Activated naive CD4-positive, alpha-beta T cell treated with anti-CD3 and anti-CD28 coated beads, Interleukin-2, amount 10 ng/mL, durations not matched to agents 7 days and 5 days (primary cell): Measurements from ENCODE around the gene TMEFF1.
A peak's percentile ranks its signal among the peaks of the same experiment; 100 is the strongest.

Experiments used
- CTCF ChIA-PET: fragments of 350-600 bp; sonication (Branson Sonifier 250); formaldehyde crosslinking; loops from one replicate; lab custom pipeline; 2021; ENCODE audit warnings: antibody characterized with exemption; lab: Charles Lee
- DNase-seq: peaks from one replicate; pipeline ENCODE4 v3.0.0-alpha.2; 2020
- H3K27ac Mint-ChIP-seq: one replicate; pipeline ENCODE4 v1.8.0; 2021; ENCODE audit warnings: mild to moderate bottlenecking, moderate library complexity, mixed read lengths
- H3K27me3 Mint-ChIP-seq: one replicate; pipeline ENCODE4 v1.8.0; 2021; ENCODE audit warnings: mild to moderate bottlenecking, mixed read lengths
- H3K36me3 Mint-ChIP-seq: one replicate; pipeline ENCODE4 v1.8.0; 2021; ENCODE audit warnings: mixed read lengths
- H3K4me1 Mint-ChIP-seq: one replicate; pipeline ENCODE4 v1.8.0; 2021; ENCODE audit warnings: mixed read lengths
- H3K4me3 Mint-ChIP-seq: one replicate; pipeline ENCODE4 v1.8.0; 2021; ENCODE audit warnings: mild to moderate bottlenecking, moderate library complexity, mixed read lengths
- H3K9me3 Mint-ChIP-seq: one replicate; pipeline ENCODE4 v1.8.0; 2021; ENCODE audit warnings: mixed read lengths

TMEFF1 gene, protein sequence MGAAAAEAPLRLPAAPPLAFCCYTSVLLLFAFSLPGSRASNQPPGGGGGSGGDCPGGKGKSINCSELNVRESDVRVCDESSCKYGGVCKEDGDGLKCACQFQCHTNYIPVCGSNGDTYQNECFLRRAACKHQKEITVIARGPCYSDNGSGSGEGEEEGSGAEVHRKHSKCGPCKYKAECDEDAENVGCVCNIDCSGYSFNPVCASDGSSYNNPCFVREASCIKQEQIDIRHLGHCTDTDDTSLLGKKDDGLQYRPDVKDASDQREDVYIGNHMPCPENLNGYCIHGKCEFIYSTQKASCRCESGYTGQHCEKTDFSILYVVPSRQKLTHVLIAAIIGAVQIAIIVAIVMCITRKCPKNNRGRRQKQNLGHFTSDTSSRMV

DNA sequence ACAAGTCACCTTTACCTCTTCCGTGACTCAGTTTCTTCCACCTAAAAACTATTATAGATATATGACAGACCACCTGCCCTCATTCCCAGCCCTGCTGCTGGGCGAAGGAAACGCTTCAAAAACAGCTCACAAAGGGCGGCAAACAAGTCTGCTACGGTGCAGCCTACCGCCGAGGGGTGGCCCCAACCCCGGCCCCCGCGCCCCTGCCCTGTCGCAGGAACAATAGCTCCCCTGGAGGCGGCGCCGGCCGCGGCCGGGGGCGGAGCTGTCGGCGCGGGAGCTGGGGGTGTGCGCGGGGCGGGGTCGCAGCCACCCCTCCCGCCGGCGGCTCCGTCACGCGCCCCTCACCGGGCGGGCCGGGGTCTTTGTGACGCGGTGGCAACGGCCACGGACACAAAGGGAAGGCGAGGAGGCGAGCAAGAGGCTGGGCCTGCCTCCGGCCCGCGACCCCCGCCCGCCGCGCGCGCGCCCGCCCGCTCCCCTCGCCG, at the start of gene TMEFF1:
TMEFF1 (plus strand) TSS at position 362 of the 488 bp plus-strand sequence. CDS start 396 bp downstream, outside the sequence.
- DNase-seq, result peak; percentile 61
- H3K9me3 Mint-ChIP-seq, result no peaks in the 10 kb centered on the region
- H3K36me3 Mint-ChIP-seq, result no peaks in the 10 kb centered on the region
- H3K4me3 Mint-ChIP-seq, result peak within 1 kb of the TSS; percentile 55
- peaks cover 51% of the 10 kb centered on the region for H3K27me3 Mint-ChIP-seq
- CTCF ChIA-PET, result interaction anchor here (1.0 kb wide), 1 partner anchor 123 kb away, joined by 4 read pairs; no protein-coding TSS in a partner anchor
- no peak within 1 kb of the TSS for H3K27ac Mint-ChIP-seq
- peaks cover 7% of the 10 kb centered on the region for H3K4me1 Mint-ChIP-seq

DNA sequence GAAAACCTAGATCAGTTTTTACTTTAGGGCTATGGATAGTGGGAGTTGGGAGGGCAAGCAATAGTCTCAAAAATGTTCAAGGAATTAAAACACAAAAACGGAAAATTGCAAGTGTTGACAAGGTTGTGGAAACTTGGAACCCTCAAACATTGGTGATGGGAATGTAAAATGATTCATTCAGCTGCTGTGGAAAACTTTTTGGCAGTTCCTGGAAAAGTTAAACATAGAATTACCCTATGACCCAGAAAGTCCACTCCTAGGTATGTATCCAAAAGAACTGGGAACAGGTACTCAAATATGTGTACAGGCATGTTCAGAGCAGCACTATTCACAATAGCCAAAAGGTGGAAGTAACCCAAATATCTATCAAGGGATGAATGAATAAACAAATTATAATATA, 47.2 kb upstream of the TMEFF1 start:
- CTCF ChIA-PET, result interaction anchor here (1.6 to 1.8 kb wide), 2 partner anchors 8 to 12 kb away, joined by 5 to 7 read pairs; no protein-coding TSS in a partner anchor

DNA sequence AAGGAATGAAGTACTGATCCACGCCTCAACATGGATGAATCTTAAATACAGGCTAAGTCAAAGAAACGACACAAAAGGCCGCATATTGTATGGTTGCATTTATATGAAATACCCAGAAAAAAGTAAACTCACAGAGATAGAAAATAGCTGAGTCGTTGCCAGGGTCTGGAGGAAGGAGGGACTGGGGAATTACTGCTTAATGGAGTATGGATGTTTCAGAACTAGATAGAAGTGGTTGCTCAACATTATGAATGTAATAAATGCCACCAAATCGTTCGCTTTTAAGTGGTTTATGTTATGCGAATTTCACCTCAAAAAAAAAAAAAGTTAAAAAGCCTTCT, 46.8 kb upstream of the TMEFF1 start:
- peaks cover 33% of the 10 kb centered on the region for H3K4me1 Mint-ChIP-seq
- H3K27me3 Mint-ChIP-seq, result peaks cover 34% of the 10 kb centered on the region
- H3K36me3 Mint-ChIP-seq, result peaks cover 2% of the 10 kb centered on the region
- peak overlapping the region; percentile 99 for H3K4me3 Mint-ChIP-seq
- peak overlapping the region; percentile 92 for H3K27ac Mint-ChIP-seq
- H3K9me3 Mint-ChIP-seq, result no peaks in the 10 kb centered on the region
- DNase-seq, result no peak
- CTCF ChIA-PET, result interaction anchor here (0.6 to 1.8 kb wide), 3 partner anchors 8 to 12 kb away, joined by 3 to 7 read pairs (median 5); no protein-coding TSS in a partner anchor

More for the DNA sequence above, 47.2 kb upstream of the TMEFF1 start:
- peak overlapping the region; percentile 99 for H3K4me3 Mint-ChIP-seq
- H3K36me3 Mint-ChIP-seq, result peaks cover 2% of the 10 kb centered on the region
- no peak overlapping the region for H3K27ac Mint-ChIP-seq
- peaks cover 34% of the 10 kb centered on the region for H3K27me3 Mint-ChIP-seq
- peaks cover 33% of the 10 kb centered on the region for H3K4me1 Mint-ChIP-seq
- no peak for DNase-seq
- no peaks in the 10 kb centered on the region for H3K9me3 Mint-ChIP-seq

- CTCF ChIA-PET, result interaction anchor here (0.6 to 1.8 kb wide), 3 partner anchors 9 to 12 kb away, joined by 3 to 7 read pairs (median 5); no protein-coding TSS in a partner anchor
- Mint-ChIP-seq H3K4me3 (peak within 1 kb of the TSS; percentile 99), H3K9me3 (no peaks in the 10 kb centered on the region), H3K36me3 (peaks cover 2% of the 10 kb centered on the region), H3K27ac (peak within 1 kb of the TSS; percentile 92), H3K27me3 (peaks cover 33% of the 10 kb centered on the region), H3K4me1 (peaks cover 33% of the 10 kb centered on the region)
- DNase-seq, result peak; percentile 69
These were observed 46.2 kb upstream of the TMEFF1 start, which contains the start of gene MSANTD3 for GRCh38 chr9:100426530-100427365. MSANTD3 (plus strand) TSS chr9:100427143; CDS start chr9:100441939, 14,796 bp downstream.

- Mint-ChIP-seq H3K27ac (peak overlapping the region; percentile 17), H3K27me3 (peaks cover 25% of the 10 kb centered on the region), H3K36me3 (peaks cover 2% of the 10 kb centered on the region), H3K9me3 (no peaks in the 10 kb centered on the region), H3K4me1 (peaks cover 33% of the 10 kb centered on the region), H3K4me3 (peak overlapping the region; percentile 78)
- peak; percentile 40 for DNase-seq
- CTCF ChIA-PET, result interaction anchor here (0.9 to 1.8 kb wide), 3 partner anchors 9 to 10 kb away, joined by 3 to 7 read pairs (median 5); no protein-coding TSS in a partner anchor
These were observed 45.3 kb upstream of the TMEFF1 start for GRCh38 chr9:100427366-100428263.

DNA sequence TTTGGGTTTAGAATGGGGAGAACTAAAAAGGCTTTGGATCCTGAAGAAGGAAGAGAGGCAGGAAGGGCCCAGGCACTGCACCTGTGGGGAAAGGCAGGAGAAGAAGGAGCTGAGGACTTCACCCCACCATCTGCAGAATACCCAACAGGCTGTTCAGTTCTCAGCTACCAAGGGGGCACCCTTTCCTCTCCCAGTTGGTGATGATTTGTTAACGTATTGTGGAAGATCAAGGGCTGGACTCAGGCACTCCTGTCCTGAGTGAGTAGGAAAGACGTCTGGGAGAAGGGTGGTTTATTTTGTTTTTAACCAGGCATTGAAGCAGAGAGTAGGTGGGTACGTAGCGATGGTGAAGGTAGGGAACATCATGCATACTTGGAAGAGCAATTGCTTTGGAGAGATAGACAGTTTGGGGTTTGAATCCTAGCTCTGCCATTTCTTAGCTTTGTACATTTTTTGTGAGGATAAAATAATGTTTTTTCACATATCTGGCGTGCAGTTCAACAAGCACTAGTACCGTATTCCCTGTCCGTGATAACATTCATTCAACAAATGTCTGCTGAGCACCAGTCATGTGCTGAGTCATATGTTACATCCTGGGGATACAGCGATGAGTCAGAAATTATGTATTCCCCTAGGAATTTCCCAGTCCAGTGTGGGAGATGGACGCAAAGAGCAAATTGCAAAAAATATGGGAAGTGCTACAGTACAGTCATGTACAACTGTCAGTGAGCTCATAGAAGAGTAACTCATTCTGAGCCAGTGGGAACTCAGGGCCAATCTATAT, 43.9 kb upstream of the TMEFF1 start:
- CTCF ChIA-PET, result interaction anchor here (1.4 kb wide), 1 partner anchor 9 kb away, joined by 5 read pairs; no protein-coding TSS in a partner anchor
- Mint-ChIP-seq H3K4me1 (peaks cover 33% of the 10 kb centered on the region), H3K4me3 (peak overlapping the region; percentile 5), H3K27me3 (peaks cover 14% of the 10 kb centered on the region), H3K9me3 (no peaks in the 10 kb centered on the region), H3K36me3 (peaks cover 2% of the 10 kb centered on the region), H3K27ac (no peak overlapping the region)
- DNase-seq, result no peak

DNA sequence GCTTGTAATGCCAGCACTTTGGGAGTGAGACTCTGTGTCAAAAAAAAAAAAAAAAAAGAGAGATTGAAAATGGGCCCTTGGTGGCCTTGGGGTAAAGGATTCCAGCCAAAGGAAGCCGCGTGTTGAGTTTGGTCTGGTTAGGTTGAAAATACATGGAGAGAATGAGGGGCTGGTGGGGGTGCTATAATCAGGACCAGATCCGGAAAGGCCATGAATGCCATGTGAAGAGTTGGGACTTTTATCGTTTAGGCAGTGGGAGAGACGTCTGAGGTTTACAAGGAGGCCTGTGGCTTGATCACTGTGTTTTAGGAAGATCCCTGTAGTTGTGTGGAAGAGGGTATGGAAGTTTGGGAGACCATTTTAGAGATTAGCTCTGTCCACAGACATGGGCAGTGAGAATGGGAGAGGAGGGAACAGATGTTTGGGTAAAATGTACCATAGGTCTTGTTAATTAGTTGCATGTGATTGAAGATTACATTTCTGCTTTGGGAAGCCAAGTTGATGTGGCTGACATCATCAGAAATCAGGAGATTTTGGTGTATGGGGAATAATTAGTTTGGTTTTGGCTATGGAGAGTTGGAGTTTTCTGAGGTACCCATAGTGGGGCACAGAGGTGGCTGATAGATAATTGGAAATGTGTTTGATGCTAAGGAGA, 42.5 kb upstream of the TMEFF1 start:
- CTCF ChIA-PET, result interaction anchor here (1.4 kb wide), 1 partner anchor 8 kb away, joined by 5 read pairs; no protein-coding TSS in a partner anchor
- no peak for DNase-seq
- Mint-ChIP-seq H3K4me3 (no peak overlapping the region), H3K27ac (no peak overlapping the region), H3K36me3 (peaks cover 2% of the 10 kb centered on the region), H3K27me3 (peaks cover 10% of the 10 kb centered on the region), H3K4me1 (peaks cover 33% of the 10 kb centered on the region), H3K9me3 (no peaks in the 10 kb centered on the region)

DNA sequence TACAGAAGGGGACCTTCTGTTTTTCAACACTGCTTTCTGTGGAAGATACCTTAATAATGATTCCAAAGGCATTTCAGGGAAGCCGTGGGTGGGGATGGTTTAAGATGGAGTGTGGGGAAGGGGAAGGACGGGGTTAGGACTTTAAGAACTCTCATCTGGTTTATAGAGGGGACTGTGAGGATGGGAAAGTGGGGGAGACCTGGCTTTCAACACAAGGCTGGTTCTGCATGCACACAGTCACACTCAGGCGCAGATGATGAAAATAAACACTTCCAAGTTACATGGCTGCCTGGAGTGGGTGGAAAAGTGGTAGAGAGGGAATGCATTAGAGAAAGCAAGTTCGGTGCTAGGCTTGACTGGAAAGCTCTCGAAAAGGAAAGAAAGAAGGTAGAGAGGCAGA, 41.1 kb upstream of the TMEFF1 start:
- Mint-ChIP-seq H3K9me3 (no peaks in the 10 kb centered on the region), H3K36me3 (peaks cover 2% of the 10 kb centered on the region), H3K27me3 (no peaks in the 10 kb centered on the region), H3K4me1 (peaks cover 19% of the 10 kb centered on the region), H3K27ac (no peak overlapping the region), H3K4me3 (no peak overlapping the region)
- CTCF ChIA-PET, result no interaction called here
- no peak for DNase-seq

DNA sequence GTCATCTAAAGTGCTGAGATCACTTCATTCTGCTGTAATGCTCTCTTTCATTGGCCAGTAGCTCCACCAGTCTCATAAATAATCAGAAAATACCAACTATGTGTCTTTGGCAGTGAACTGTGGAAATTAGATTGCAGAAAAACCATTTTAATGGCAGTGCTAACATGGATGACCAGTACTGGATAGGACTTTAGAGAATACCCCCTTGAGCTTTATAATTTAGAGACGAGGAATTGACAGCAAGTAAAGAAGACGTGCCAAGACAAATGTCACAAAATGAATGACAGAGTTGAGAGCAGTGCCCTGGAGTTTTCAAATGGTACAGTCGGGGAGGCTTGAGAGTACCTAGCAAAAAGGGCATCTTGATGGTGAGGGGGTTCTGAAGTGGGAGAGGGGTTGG, 40.2 kb upstream of the TMEFF1 start:
- CTCF ChIA-PET, result no interaction called here

GRCh38 chr9:100436571-100436970, 36.4 kb upstream of the TMEFF1 start:
- CTCF ChIA-PET, result interaction anchor here (1.2 to 1.7 kb wide), 4 partner anchors 9 to 112 kb away, joined by 3 read pairs; no protein-coding TSS in a partner anchor
- Mint-ChIP-seq H3K36me3 (no peaks in the 10 kb centered on the region), H3K4me1 (no peaks in the 10 kb centered on the region), H3K27ac (no peak overlapping the region), H3K4me3 (no peak overlapping the region), H3K9me3 (no peaks in the 10 kb centered on the region), H3K27me3 (no peaks in the 10 kb centered on the region)
- DNase-seq, result no peak

More for the DNA sequence above, 40.2 kb upstream of the TMEFF1 start:
- Mint-ChIP-seq H3K27ac (no peak overlapping the region), H3K4me1 (peaks cover 17% of the 10 kb centered on the region), H3K27me3 (no peaks in the 10 kb centered on the region), H3K4me3 (no peak overlapping the region), H3K9me3 (no peaks in the 10 kb centered on the region), H3K36me3 (peaks cover 2% of the 10 kb centered on the region)
- DNase-seq, result no peak

DNA sequence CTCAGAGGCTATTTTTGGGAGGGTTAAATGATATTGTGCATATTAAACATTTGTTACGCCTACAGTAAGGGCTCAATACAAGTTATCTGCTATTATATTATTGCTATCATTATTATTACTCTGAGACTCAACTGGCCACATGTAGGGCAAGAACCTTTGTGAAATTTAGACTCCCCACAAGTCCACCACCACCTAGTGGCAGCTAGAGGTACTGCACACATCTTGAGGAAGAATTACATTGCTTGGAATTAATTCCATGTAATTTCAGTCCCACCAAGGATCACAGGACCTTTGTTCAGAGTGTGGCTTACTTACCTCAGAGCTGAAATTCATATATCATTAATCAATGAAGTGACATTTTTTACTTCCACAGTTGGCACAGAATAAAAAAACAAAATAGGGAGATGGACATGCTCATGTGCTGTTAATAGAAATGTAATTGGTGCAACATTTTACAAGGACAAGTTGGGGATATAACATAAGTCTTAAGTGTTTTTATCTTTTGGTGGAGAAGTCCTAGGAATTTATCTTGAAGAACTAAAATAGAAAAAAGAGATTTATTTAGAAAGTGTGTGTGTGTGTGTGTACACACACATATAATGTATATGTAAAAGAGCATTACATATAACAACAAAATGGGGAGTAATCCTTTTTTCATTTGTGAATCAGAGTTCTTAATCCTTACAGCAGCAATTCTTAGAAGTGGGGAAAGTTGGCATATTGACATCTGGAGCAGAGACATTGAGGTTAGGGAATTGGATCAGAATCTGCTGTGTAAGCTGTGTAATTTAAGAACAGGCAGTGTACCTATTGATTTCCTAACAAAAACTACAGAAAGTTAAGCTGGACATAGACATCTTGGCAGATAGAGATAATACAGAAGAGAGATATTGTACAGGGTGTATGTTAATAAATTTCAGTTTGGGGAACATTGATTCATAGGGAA, 34.8 kb upstream of the TMEFF1 start:
- Mint-ChIP-seq H3K4me3 (no peak overlapping the region), H3K36me3 (peaks cover 4% of the 10 kb centered on the region), H3K27me3 (no peaks in the 10 kb centered on the region), H3K9me3 (no peaks in the 10 kb centered on the region), H3K27ac (no peak overlapping the region), H3K4me1 (no peaks in the 10 kb centered on the region)
- CTCF ChIA-PET, result interaction anchor here (0.6 to 1.9 kb wide), 16 partner anchors 8 to 178 kb away, joined by 3 to 9 read pairs (median 3); partner anchors contain the start of gene MSANTD3
- DNase-seq, result peak; percentile 73
